ENCODE results near the gene PPM1L. TPM values are rescaled to one million over a fixed set of nuclear protein-coding genes. Genes with fewer than 3 reads are reported as not detected.

PPM1L gene
- total RNA-seq, 1 donor from 2014 or later = 14.1 TPM

DNA sequence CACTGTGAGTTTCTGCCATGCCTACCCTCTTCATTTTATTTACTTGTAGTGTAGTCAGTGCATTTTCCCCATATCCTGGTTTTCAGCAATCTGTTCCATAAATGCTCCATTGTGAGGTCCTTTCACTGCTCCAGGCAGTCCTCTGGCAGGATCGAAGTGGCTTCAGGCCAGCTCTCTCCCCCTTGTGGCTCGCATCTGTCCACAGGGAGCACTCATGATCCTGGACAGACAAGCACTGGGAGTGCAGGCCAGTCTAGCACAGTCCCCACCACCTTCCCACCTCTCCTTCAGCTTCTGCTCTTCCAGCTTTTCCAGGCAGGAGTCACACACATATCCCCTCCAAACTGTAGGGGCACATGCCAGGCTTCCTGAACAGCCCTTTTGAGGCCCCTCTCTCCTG lies 173.6 kb downstream of the PPM1L start:
- Histone ChIP-seq H3K4me1 (ENCODE audit: control insufficient read depth in 3 of 3, insufficient read depth in 3 of 3, low read length in 3 of 3) (peaks cover 9 to 17% (median 10%) of the 10 kb centered on the region in 3 donors), H3K9me3 (ENCODE audit: control insufficient read depth in 3 of 3, low read length in 3 of 3) (no peaks in the 10 kb centered on the region), H3K9ac (ENCODE audit: low read depth in 1 of 3, low read length in 3 of 3) (no peak overlapping the region), H3K27me3 (ENCODE audit: control insufficient read depth in 3 of 3, insufficient read depth in 3 of 3, low read length in 3 of 3) (no peaks in the 10 kb centered on the region), H3K27ac (ENCODE audit: low read depth, low read length) (no peak overlapping the region), H3K36me3 (ENCODE audit: control insufficient read depth in 3 of 3, insufficient read depth in 3 of 3, low read length in 3 of 3) (no peaks in the 10 kb centered on the region), H3K4me3 (ENCODE audit: low read length in 3 of 3) (no peak overlapping the region)

DNA sequence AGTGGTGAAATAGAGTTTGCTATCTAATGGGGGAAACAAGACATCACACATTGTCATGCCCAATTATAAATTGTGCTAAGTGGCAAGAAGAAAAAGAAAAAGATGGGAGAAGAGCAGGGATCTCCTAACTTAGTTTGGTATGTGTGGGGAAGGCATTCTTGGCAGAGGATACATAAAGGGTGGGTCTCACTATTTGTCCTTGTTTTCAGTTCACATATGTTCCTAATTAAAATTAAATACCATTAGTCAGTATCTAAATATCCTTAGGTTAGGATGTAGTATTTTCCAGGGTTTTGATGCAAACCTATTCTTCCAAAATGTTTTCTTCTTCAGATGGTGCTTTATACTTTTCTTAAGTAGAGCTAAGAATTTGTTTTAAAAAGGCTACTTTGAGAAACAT lies 175.4 kb downstream of the PPM1L start:
- H3K4me3 ChIP-seq (ENCODE audit: low read length in 3 of 3) = no peak overlapping the region
- no peaks in the 10 kb centered on the region for H3K9me3 ChIP-seq (ENCODE audit: control insufficient read depth in 3 of 3, low read length in 3 of 3)
- H3K27ac ChIP-seq (ENCODE audit: low read depth, low read length) = no peak overlapping the region
- no peaks in the 10 kb centered on the region for H3K27me3 ChIP-seq (ENCODE audit: control insufficient read depth in 3 of 3, insufficient read depth in 3 of 3, low read length in 3 of 3)
- no peak overlapping the region for H3K9ac ChIP-seq (ENCODE audit: low read depth in 1 of 3, low read length in 3 of 3)
- no peaks in the 10 kb centered on the region for H3K36me3 ChIP-seq (ENCODE audit: control insufficient read depth in 3 of 3, insufficient read depth in 3 of 3, low read length in 3 of 3)
- peaks cover 6 to 13% (median 10%) of the 10 kb centered on the region in 3 donors for H3K4me1 ChIP-seq (ENCODE audit: control insufficient read depth in 3 of 3, insufficient read depth in 3 of 3, low read length in 3 of 3)

GRCh38 chr3:160935413-160936095 lies 179.5 kb downstream of the PPM1L start:
- H3K27ac ChIP-seq (ENCODE audit: low read depth, low read length) = no peak overlapping the region
- no peak overlapping the region for H3K9ac ChIP-seq (ENCODE audit: low read depth in 1 of 3, low read length in 3 of 3)
- H3K36me3 ChIP-seq (ENCODE audit: control insufficient read depth in 3 of 3, insufficient read depth in 3 of 3, low read length in 3 of 3) = no peaks in the 10 kb centered on the region
- H3K27me3 ChIP-seq (ENCODE audit: control insufficient read depth in 3 of 3, insufficient read depth in 3 of 3, low read length in 3 of 3) = no peaks in the 10 kb centered on the region
- no peaks in the 10 kb centered on the region for H3K4me1 ChIP-seq (ENCODE audit: control insufficient read depth in 3 of 3, insufficient read depth in 3 of 3, low read length in 3 of 3)
- no peaks in the 10 kb centered on the region for H3K9me3 ChIP-seq (ENCODE audit: control insufficient read depth in 3 of 3, low read length in 3 of 3)
- no peak overlapping the region for H3K4me3 ChIP-seq (ENCODE audit: low read length in 3 of 3)

DNA sequence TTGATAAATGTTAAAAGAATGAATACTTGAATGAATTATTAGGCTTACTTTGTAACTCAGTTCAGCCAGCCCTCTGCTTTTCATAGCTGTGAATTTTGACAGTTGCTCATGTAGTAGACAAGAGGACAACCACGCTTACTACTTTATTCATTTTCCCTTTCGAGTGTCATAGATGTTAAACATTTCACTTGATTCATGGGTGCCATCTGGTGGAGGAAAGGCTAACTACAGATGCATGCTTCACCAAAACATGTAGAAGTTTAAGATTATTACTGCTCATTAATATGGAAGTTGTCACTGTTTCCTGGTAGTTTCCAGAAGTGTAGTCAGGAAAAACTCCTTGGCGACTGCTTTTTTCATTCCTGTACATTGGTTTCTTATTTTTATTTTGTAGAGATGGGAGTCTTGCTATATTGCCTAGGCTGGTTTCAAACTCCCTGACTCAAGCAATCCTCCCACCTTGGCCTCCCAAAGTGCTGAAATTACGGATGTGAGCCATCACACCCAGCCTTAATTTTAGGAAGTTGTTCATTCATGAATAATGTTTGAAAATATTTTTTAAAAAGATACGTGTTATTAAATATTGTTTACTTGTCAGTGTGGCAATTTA lies 186.0 kb downstream of the PPM1L start:
- Histone ChIP-seq H3K27ac (ENCODE audit: low read depth, low read length) (no peak overlapping the region), H3K27me3 (ENCODE audit: control insufficient read depth in 3 of 3, insufficient read depth in 3 of 3, low read length in 3 of 3) (no peaks in the 10 kb centered on the region), H3K4me3 (ENCODE audit: low read length in 3 of 3) (no peak overlapping the region)

GRCh38 chr3:160943996-160944395 lies 188.0 kb downstream of the PPM1L start:
- Histone ChIP-seq H3K9ac (ENCODE audit: low read depth in 1 of 3, low read length in 3 of 3) (no peak overlapping the region), H3K9me3 (ENCODE audit: control insufficient read depth in 3 of 3, low read length in 3 of 3) (no peaks in the 10 kb centered on the region), H3K27ac (ENCODE audit: low read depth, low read length) (no peak overlapping the region), H3K4me1 (ENCODE audit: control insufficient read depth in 3 of 3, insufficient read depth in 3 of 3, low read length in 3 of 3) (peaks cover 0 to 4% (median 4%) of the 10 kb centered on the region in 3 donors), H3K4me3 (ENCODE audit: low read length in 3 of 3) (no peak overlapping the region), H3K27me3 (ENCODE audit: control insufficient read depth in 3 of 3, insufficient read depth in 3 of 3, low read length in 3 of 3) (no peaks in the 10 kb centered on the region), H3K36me3 (ENCODE audit: control insufficient read depth in 3 of 3, insufficient read depth in 3 of 3, low read length in 3 of 3) (no peaks in the 10 kb centered on the region)

More for the DNA sequence above, 186.0 kb downstream of the PPM1L start:
- Histone ChIP-seq H3K4me1 (ENCODE audit: control insufficient read depth in 3 of 3, insufficient read depth in 3 of 3, low read length in 3 of 3) (peaks cover 0 to 4% (median 0%) of the 10 kb centered on the region in 3 donors), H3K36me3 (ENCODE audit: control insufficient read depth in 3 of 3, insufficient read depth in 3 of 3, low read length in 3 of 3) (no peaks in the 10 kb centered on the region), H3K9me3 (ENCODE audit: control insufficient read depth in 3 of 3, low read length in 3 of 3) (no peaks in the 10 kb centered on the region), H3K9ac (ENCODE audit: low read depth in 1 of 3, low read length in 3 of 3) (no peak overlapping the region)

DNA sequence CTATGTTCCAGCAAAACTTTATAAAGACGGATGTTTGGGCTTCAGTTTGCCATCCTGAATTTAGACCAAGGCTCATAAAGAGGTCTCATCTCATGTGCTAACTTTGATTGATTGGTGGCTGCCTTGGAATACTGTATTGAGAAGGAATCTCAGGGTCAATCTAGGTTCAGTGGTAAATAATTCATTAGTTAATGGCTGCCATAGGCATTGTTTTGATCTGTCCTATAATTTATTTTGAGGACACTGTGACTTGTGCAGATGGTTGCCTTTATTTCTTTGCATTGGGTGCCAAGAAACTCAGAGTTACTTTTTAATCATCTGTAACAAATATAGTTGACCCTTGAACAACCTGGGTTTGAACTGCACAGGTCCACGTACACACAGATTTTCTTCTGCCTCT lies 189.3 kb downstream of the PPM1L start:
- H3K27ac ChIP-seq (ENCODE audit: low read depth, low read length) = no peak overlapping the region
- H3K9ac ChIP-seq (ENCODE audit: low read depth in 1 of 3, low read length in 3 of 3) = no peak overlapping the region
- no peaks in the 10 kb centered on the region for H3K9me3 ChIP-seq (ENCODE audit: control insufficient read depth in 3 of 3, low read length in 3 of 3)
- H3K27me3 ChIP-seq (ENCODE audit: control insufficient read depth in 3 of 3, insufficient read depth in 3 of 3, low read length in 3 of 3) = no peaks in the 10 kb centered on the region
- H3K4me1 ChIP-seq (ENCODE audit: control insufficient read depth in 3 of 3, insufficient read depth in 3 of 3, low read length in 3 of 3) = peaks cover 0 to 4% (median 4%) of the 10 kb centered on the region in 3 donors
- H3K4me3 ChIP-seq (ENCODE audit: low read length in 3 of 3) = no peak overlapping the region
- H3K36me3 ChIP-seq (ENCODE audit: control insufficient read depth in 3 of 3, insufficient read depth in 3 of 3, low read length in 3 of 3) = no peaks in the 10 kb centered on the region

- H3K9ac ChIP-seq (ENCODE audit: low read depth in 1 of 3, low read length in 3 of 3) = no peak overlapping the region
- no peaks in the 10 kb centered on the region for H3K27me3 ChIP-seq (ENCODE audit: control insufficient read depth in 3 of 3, insufficient read depth in 3 of 3, low read length in 3 of 3)
- no peak overlapping the region for H3K4me3 ChIP-seq (ENCODE audit: low read length in 3 of 3)
- no peaks in the 10 kb centered on the region for H3K36me3 ChIP-seq (ENCODE audit: control insufficient read depth in 3 of 3, insufficient read depth in 3 of 3, low read length in 3 of 3)
- no peaks in the 10 kb centered on the region for H3K9me3 ChIP-seq (ENCODE audit: control insufficient read depth in 3 of 3, low read length in 3 of 3)
- H3K4me1 ChIP-seq (ENCODE audit: control insufficient read depth in 3 of 3, insufficient read depth in 3 of 3, low read length in 3 of 3) = peaks cover 4 to 25% (median 7%) of the 10 kb centered on the region in 3 donors
- no peak overlapping the region for H3K27ac ChIP-seq (ENCODE audit: low read depth, low read length)
Observed at GRCh38 chr3:160948273-160948672, 192.2 kb downstream of the PPM1L start.

GRCh38 chr3:160949460-160949859 lies 193.4 kb downstream of the PPM1L start:
- Histone ChIP-seq H3K9me3 (ENCODE audit: control insufficient read depth in 3 of 3, low read length in 3 of 3) (no peaks in the 10 kb centered on the region), H3K36me3 (ENCODE audit: control insufficient read depth in 3 of 3, insufficient read depth in 3 of 3, low read length in 3 of 3) (no peaks in the 10 kb centered on the region), H3K4me1 (ENCODE audit: control insufficient read depth in 3 of 3, insufficient read depth in 3 of 3, low read length in 3 of 3) (peaks cover 4 to 25% (median 7%) of the 10 kb centered on the region in 3 donors), H3K27ac (ENCODE audit: low read depth, low read length) (no peak overlapping the region), H3K9ac (ENCODE audit: low read depth in 1 of 3, low read length in 3 of 3) (no peak overlapping the region), H3K4me3 (ENCODE audit: low read length in 3 of 3) (no peak overlapping the region), H3K27me3 (ENCODE audit: control insufficient read depth in 3 of 3, insufficient read depth in 3 of 3, low read length in 3 of 3) (no peaks in the 10 kb centered on the region)

- Histone ChIP-seq H3K36me3 (ENCODE audit: control insufficient read depth in 3 of 3, insufficient read depth in 3 of 3, low read length in 3 of 3) (no peaks in the 10 kb centered on the region), H3K27me3 (ENCODE audit: control insufficient read depth in 3 of 3, insufficient read depth in 3 of 3, low read length in 3 of 3) (no peaks in the 10 kb centered on the region), H3K27ac (ENCODE audit: low read depth, low read length) (no peak overlapping the region)
Observed at GRCh38 chr3:160950542-160950941, 194.5 kb downstream of the PPM1L start.

DNA sequence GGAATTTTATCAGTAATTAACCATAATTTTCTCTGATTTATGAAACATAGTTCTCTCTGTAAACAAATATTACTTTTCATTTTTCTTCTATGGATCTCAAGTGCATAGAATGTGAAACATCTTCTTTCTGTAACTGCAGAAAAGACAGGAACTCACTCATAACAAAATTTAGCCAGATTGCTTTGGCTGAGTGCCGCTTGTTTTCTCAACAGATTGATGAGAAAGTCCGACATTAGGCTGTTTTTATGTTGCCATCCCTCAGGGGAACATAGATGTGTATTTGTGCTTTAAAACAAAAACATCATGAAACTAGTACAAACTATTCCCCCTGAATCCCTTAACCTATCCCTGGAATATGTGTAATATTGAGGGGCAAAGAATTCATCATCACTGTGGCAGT lies 194.9 kb downstream of the PPM1L start:
- Histone ChIP-seq H3K9ac (ENCODE audit: low read depth in 1 of 3, low read length in 3 of 3) (no peak overlapping the region), H3K9me3 (ENCODE audit: control insufficient read depth in 3 of 3, low read length in 3 of 3) (no peaks in the 10 kb centered on the region), H3K36me3 (ENCODE audit: control insufficient read depth in 3 of 3, insufficient read depth in 3 of 3, low read length in 3 of 3) (no peaks in the 10 kb centered on the region), H3K27ac (ENCODE audit: low read depth, low read length) (no peak overlapping the region), H3K4me1 (ENCODE audit: control insufficient read depth in 3 of 3, insufficient read depth in 3 of 3, low read length in 3 of 3) (peaks cover 4 to 25% (median 7%) of the 10 kb centered on the region in 3 donors), H3K27me3 (ENCODE audit: control insufficient read depth in 3 of 3, insufficient read depth in 3 of 3, low read length in 3 of 3) (no peaks in the 10 kb centered on the region), H3K4me3 (ENCODE audit: low read length in 3 of 3) (no peak overlapping the region)

More at GRCh38 chr3:160950542-160950941, 194.5 kb downstream of the PPM1L start:
- Histone ChIP-seq H3K9ac (ENCODE audit: low read depth in 1 of 3, low read length in 3 of 3) (no peak overlapping the region), H3K4me3 (ENCODE audit: low read length in 3 of 3) (no peak overlapping the region), H3K9me3 (ENCODE audit: control insufficient read depth in 3 of 3, low read length in 3 of 3) (no peaks in the 10 kb centered on the region), H3K4me1 (ENCODE audit: control insufficient read depth in 3 of 3, insufficient read depth in 3 of 3, low read length in 3 of 3) (peaks cover 4 to 25% (median 7%) of the 10 kb centered on the region in 3 donors)
